HEK293T (cell line): ENCODE results near the gene KSR2.

Experiments used
- CTCF ChIA-PET: fragments of 350-600 bp; formaldehyde crosslinking; extraction: SDS; loops from one replicate; lab custom pipeline; 2021; ENCODE audit warnings: antibody characterized with exemption, inconsistent platforms; lab: Yijun Ruan, JAX
- POLR2A ChIA-PET: fragments of 350-600 bp; formaldehyde crosslinking; extraction: SDS; loops from one replicate; lab custom pipeline; 2020; ENCODE audit warnings: antibody characterized with exemption, inconsistent platforms; lab: Yijun Ruan, JAX
- DNase-seq: peaks from one replicate; pipeline ENCODE4 v3.0.0; 2012; ENCODE audit warnings: mixed read lengths; ENCODE audit errors: extremely low spot score
- ARNT ChIP-seq: fragments of 450-650 bp; IDR thresholded peaks from 2 replicates; pipeline ENCODE4 v1.6.1; 2017; ENCODE audit warnings: mild to moderate bottlenecking
- BHLHE40 ChIP-seq: fragments of 450-650 bp; IDR thresholded peaks from 2 replicates; pipeline ENCODE4 v1.6.1; 2016; ENCODE audit warnings: mild to moderate bottlenecking, moderate library complexity, borderline replicate concordance
- CTBP1 ChIP-seq: fragments of 450-650 bp; IDR thresholded peaks from 2 replicates; pipeline ENCODE4 v1.6.1; 2016; ENCODE audit warnings: borderline replicate concordance
- ELF4 ChIP-seq: fragments of 450-650 bp; IDR thresholded peaks from 2 replicates; pipeline ENCODE4 v1.6.1; 2017; ENCODE audit warnings: antibody characterized with exemption
- FOXA1 ChIP-seq: fragments of 450-650 bp; IDR thresholded peaks from 2 replicates; pipeline ENCODE4 v1.6.1; 2016; ENCODE audit warnings: mild to moderate bottlenecking
- FOXK2 ChIP-seq: fragments of 450-650 bp; IDR thresholded peaks from 2 replicates; pipeline ENCODE4 v1.6.1; 2016; ENCODE audit warnings: mild to moderate bottlenecking
- FOXM1 ChIP-seq: fragments of 450-650 bp; IDR thresholded peaks from 2 replicates; pipeline ENCODE4 v1.6.1; 2017; ENCODE audit warnings: mild to moderate bottlenecking, borderline replicate concordance
- HDGF ChIP-seq: fragments of 450-650 bp; IDR thresholded peaks from 2 replicates; pipeline ENCODE4 v1.6.1; 2017; ENCODE audit warnings: antibody characterized with exemption, borderline replicate concordance
- L3MBTL2 ChIP-seq: fragments of 450-650 bp; conservative IDR thresholded peaks from 2 replicates; pipeline ENCODE4 v1.6.1; 2016; ENCODE audit warnings: mild to moderate bottlenecking
- LEF1 ChIP-seq: fragments of 450-650 bp; IDR thresholded peaks from 2 replicates; pipeline ENCODE4 v1.6.1; 2017; ENCODE audit warnings: mild to moderate bottlenecking, borderline replicate concordance
- NFRKB ChIP-seq: fragments of 450-650 bp; IDR thresholded peaks from 2 replicates; pipeline ENCODE4 v1.6.1; 2016; ENCODE audit warnings: mild to moderate bottlenecking, moderate library complexity
- PKNOX1 ChIP-seq: fragments of 450-650 bp; IDR thresholded peaks from 2 replicates; pipeline ENCODE4 v1.6.1; 2016
- SP1 ChIP-seq: fragments of 450-650 bp; IDR thresholded peaks from 2 replicates; pipeline ENCODE4 v1.6.1; 2017
- SUZ12 ChIP-seq: fragments of 450-650 bp; IDR thresholded peaks from 2 replicates; pipeline ENCODE4 v1.6.1; 2016; ENCODE audit warnings: mild to moderate bottlenecking
- TARDBP ChIP-seq: fragments of 450-650 bp; IDR thresholded peaks from 2 replicates; pipeline ENCODE4 v1.6.1; 2016
- ZNF384 ChIP-seq: fragments of 450-650 bp; IDR thresholded peaks from 2 replicates; pipeline ENCODE4 v1.6.1; 2016

Gene KSR2

GRCh38 chr12:117555889-117556288 is 412.9 kb downstream of the KSR2 start:
- ChIA-PET CTCF (no interaction called here), POLR2A (no interaction called here)
- TF ChIP-seq ZNF384 (no peak), L3MBTL2 (no peak), BHLHE40 (no peak), LEF1 (no peak)
- no peak for DNase-seq

GRCh38 chr12:117552971-117553370 is 415.8 kb downstream of the KSR2 start:
- no peak for DNase-seq
- TF ChIP-seq ARNT (no peak), FOXK2 (no peak), HDGF (no peak), FOXA1 (no peak), NFRKB (no peak), TARDBP (no peak), CTBP1 (no peak), BHLHE40 (no peak), ZNF384 (no peak), SP1 (no peak), LEF1 (no peak), SUZ12 (no peak)
- POLR2A ChIA-PET, result no interaction called here
- CTCF ChIA-PET, result no interaction called here

GRCh38 chr12:117551665-117552064 is 417.1 kb downstream of the KSR2 start:
- CTCF ChIA-PET, result no interaction called here
- POLR2A ChIA-PET, result no interaction called here
- TF ChIP-seq L3MBTL2, result no peak
- TF ChIP-seq BHLHE40, result no peak
- no peak for TF ChIP-seq SP1
- TF ChIP-seq ZNF384, result no peak
- no peak for TF ChIP-seq FOXK2
- no peak for TF ChIP-seq ARNT
- no peak for TF ChIP-seq LEF1
- no peak for TF ChIP-seq FOXA1
- no peak for TF ChIP-seq TARDBP
- no peak for TF ChIP-seq PKNOX1
- no peak for TF ChIP-seq SUZ12
- TF ChIP-seq CTBP1, result no peak
- TF ChIP-seq FOXM1, result no peak
- TF ChIP-seq HDGF, result no peak
- TF ChIP-seq ELF4, result no peak
- no peak for TF ChIP-seq NFRKB
- no peak for DNase-seq

GRCh38 chr12:117547209-117547608 is 421.6 kb downstream of the KSR2 start:
- no peak for DNase-seq
- TF ChIP-seq SP1 (no peak), PKNOX1 (no peak), SUZ12 (no peak), FOXA1 (no peak), L3MBTL2 (no peak), HDGF (no peak), NFRKB (no peak), ZNF384 (no peak), BHLHE40 (no peak), FOXK2 (no peak), TARDBP (no peak), ARNT (no peak), ELF4 (no peak)
- ChIA-PET CTCF (no interaction called here), POLR2A (no interaction called here)

DNA sequence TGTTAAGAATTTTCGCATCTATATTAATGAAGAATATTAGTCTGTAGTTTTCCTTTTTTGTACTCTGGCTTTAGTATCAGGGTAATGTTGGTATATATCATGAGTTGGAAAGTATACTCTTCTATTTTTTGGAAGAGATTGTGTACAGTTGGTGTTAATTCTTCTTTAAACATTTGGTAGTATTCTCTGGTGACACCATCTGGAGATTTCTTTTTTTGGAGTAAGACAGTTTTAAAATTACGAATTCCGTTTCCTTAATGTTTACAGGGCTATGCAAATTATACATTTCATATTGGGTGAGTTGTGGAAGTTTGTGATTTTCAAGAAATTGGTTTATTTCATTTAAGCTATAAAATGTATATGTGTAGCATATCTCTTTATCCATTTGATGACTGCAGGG is 423.6 kb downstream of the KSR2 start:
- CTCF ChIA-PET, result interaction anchor here (0.7 kb wide), 1 partner anchor 330 kb away, joined by 3 read pairs; no protein-coding TSS in a partner anchor
- POLR2A ChIA-PET, result no interaction called here
- no peak for DNase-seq
- TF ChIP-seq TARDBP (no peak), CTBP1 (no peak), BHLHE40 (no peak), ZNF384 (no peak), HDGF (no peak), ARNT (no peak), FOXK2 (no peak), SP1 (no peak), ELF4 (no peak), LEF1 (no peak), L3MBTL2 (no peak), FOXA1 (no peak)

DNA sequence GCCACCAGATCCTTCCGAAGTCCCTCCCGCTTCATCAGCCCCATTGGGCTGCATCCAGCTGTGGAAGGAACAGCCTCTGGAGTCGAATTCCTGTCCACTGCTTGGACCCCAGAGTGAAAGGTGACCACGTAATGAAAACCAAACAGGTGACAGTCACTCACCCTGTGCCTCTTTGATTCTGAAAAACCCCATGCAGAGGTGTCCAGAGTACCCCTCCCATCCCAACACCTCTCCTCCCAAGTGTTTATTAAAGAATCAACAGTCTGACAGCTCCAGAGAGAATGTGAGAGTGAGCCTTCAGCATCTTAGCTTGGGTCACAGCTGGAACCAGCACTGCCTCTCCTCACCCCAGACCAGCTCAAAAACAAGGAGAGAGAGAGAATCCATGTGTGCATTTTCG is 428.8 kb downstream of the KSR2 start:
- CTCF ChIA-PET, result no interaction called here

More for the DNA sequence above, 428.8 kb downstream of the KSR2 start:
- TF ChIP-seq LEF1 (no peak), PKNOX1 (no peak), CTBP1 (no peak), TARDBP (no peak), FOXM1 (no peak), SP1 (no peak), ARNT (no peak)
- no peak for DNase-seq
- POLR2A ChIA-PET, result no interaction called here
